Bronchial epithelial cell (primary cell): ENCODE data around the gene BTBD18. TPM values are rescaled to one million over a fixed set of nuclear protein-coding genes. Genes with fewer than 3 reads are reported as not detected.

ENCODE experiments used
- DNase-seq: peaks from one replicate; pipeline ENCODE4 v3.0.0-alpha.2; 2010; ENCODE audit warnings: low read depth
- FAIRE-seq: peaks from 2 replicates; lab custom pipeline; 2011; peaks lifted over from hg19 to GRCh38; lab: Jason Lieb, UNC
- H3K27me3 ChIP-seq: 2 replicates; pipeline ENCODE4 v1.5.1; 2011; ENCODE audit warnings: low read length; ENCODE audit not compliant: control insufficient read depth, insufficient read depth
- H3K36me3 ChIP-seq: 2 replicates; pipeline ENCODE4 v1.5.1; 2011; ENCODE audit warnings: low read length; ENCODE audit not compliant: control insufficient read depth, insufficient read depth
- H3K4me3 ChIP-seq: 2 replicates; pipeline ENCODE4 v1.5.1; 2011; ENCODE audit warnings: mild to moderate bottlenecking, low read depth, low read length, control low read depth
- CTCF ChIP-seq: IDR thresholded peaks from 2 replicates; pipeline ENCODE4 v1.5.1; 2011; ENCODE audit warnings: mild to moderate bottlenecking, moderate library complexity, low read length, control low read depth, inconsistent platforms; ENCODE audit not compliant: insufficient read depth, severe bottlenecking
- total RNA-seq: library from RNA; depleted of rRNA; stranded (reverse); fragments of >200 nt; gene quantifications from 2 replicates; pipeline ENCODE4 v1.2.1, GENCODE V29; 2014

BTBD18 gene
- total RNA-seq, 1 donor from 2014 or later, result not detected

- no peaks in the 10 kb centered on the region for H3K27me3 ChIP-seq
- DNase-seq, result no peak
- H3K36me3 ChIP-seq, result peaks cover 11% of the 10 kb centered on the region
- H3K4me3 ChIP-seq, result no peak overlapping the region
- TF ChIP-seq CTCF, result no peak
- no peak for FAIRE-seq
These were observed 4.7 kb downstream of the BTBD18 start for GRCh38 chr11:57746920-57747319.

GRCh38 chr11:57745206-57745605 is 6.4 kb downstream of the BTBD18 start:
- no peak overlapping the region for H3K4me3 ChIP-seq
- DNase-seq (no peak), FAIRE-seq (no peak)
- H3K36me3 ChIP-seq, result peaks cover 11% of the 10 kb centered on the region
- H3K27me3 ChIP-seq, result no peaks in the 10 kb centered on the region
- TF ChIP-seq CTCF, result no peak

GRCh38 chr11:57744357-57744756 is 7.3 kb downstream of the BTBD18 start:
- no peak for TF ChIP-seq CTCF
- H3K4me3 ChIP-seq, result no peak overlapping the region
- FAIRE-seq (no peak), DNase-seq (no peak)
- no peaks in the 10 kb centered on the region for H3K27me3 ChIP-seq
- peaks cover 11% of the 10 kb centered on the region for H3K36me3 ChIP-seq

- TF ChIP-seq CTCF, result no peak
- peaks cover 18% of the 10 kb centered on the region for H3K36me3 ChIP-seq
- DNase-seq (no peak), FAIRE-seq (no peak)
- H3K27me3 ChIP-seq, result no peaks in the 10 kb centered on the region
- H3K4me3 ChIP-seq, result peak overlapping the region; percentile 94
These were observed 9.5 kb downstream of the BTBD18 start for GRCh38 chr11:57742087-57742452.

- Histone ChIP-seq H3K36me3 (peaks cover 18% of the 10 kb centered on the region), H3K4me3 (peak within 1 kb of the TSS; percentile 94), H3K27me3 (no peaks in the 10 kb centered on the region)
- FAIRE-seq, result no peak
- TF ChIP-seq CTCF, result no peak
- DNase-seq, result peak; percentile 90
These were observed 10.2 kb downstream of the BTBD18 start, which contains the start of gene SELENOH for GRCh38 chr11:57741132-57742086. TSS of gene SELENOH (plus strand) at chr11:57741491. CDS start at chr11:57741596, 105 bp downstream.
